B cell (primary cell): ENCODE results near the gene KIF27.
"Not testable (repeated sequence)": the region's sequence is repeated elsewhere in the genome, so short reads cannot be mapped to it uniquely, and the experiment has no call there.

Source experiments
- CTCF ChIP-seq: fragments of 200-600 bp; IDR thresholded peaks from one replicate; pipeline ENCODE4 v1.8.0; 2022; ENCODE audit warnings: antibody characterized with exemption, mild to moderate bottlenecking
- EZH2 ChIP-seq: IDR thresholded peaks from 2 replicates; pipeline ENCODE4 v1.6.1; 2012; ENCODE audit warnings: borderline replicate concordance, low read depth, mild to moderate bottlenecking, moderate library complexity, low read length; ENCODE audit not compliant: insufficient read depth, poor library complexity, severe bottlenecking

- TF ChIP-seq EZH2, CTCF: not testable (repeated sequence)
These were observed 39.4 kb downstream of the KIF27 start for GRCh38 chr9:83881687-83882408.
